ENCODE measurements around the gene PEX14.

PEX14 gene

DNA sequence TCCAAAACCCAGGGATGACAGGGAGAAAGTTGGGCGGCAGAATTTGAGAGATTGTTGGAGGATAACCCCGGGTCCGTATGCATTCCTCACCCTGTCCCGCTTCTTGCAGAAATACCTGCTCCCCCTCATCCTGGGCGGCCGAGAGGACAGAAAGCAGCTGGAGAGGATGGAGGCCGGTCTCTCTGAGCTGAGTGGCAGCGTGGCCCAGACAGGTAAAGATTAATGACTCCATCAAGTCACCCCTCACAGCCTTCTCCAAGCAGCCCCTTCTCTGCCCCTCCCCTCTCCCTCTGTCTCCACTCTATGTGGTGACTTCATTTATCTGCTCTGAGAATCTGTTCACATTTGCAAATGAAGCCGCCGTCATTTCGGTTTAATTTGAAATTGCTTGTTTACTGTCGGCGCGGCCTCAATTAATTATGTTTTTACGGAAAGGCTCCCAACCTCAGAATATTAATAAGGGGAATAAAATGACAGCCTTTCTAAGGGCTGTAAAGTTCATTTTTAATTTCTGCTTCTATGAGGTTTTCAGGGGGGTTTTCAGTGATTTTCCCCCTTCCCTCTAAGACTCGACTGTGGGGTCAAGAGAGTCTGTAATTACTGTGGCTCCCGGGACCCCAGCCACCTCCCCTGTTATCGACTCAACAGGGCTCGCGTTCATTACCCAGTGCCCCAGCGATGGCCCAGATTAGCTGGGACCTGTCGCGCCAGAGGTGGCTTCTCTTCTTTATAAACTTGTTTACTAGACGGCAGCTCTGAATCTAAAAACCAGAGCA is 148.3 kb downstream of the PEX14 start:
- DNase-seq = no peak

- DNase-seq = no peak
Measured at GRCh38 chr1:10623686-10624145, 149.0 kb downstream of the PEX14 start.

- DNase-seq = no peak
Measured at GRCh38 chr1:10624256-10625050, 149.7 kb downstream of the PEX14 start.

DNA sequence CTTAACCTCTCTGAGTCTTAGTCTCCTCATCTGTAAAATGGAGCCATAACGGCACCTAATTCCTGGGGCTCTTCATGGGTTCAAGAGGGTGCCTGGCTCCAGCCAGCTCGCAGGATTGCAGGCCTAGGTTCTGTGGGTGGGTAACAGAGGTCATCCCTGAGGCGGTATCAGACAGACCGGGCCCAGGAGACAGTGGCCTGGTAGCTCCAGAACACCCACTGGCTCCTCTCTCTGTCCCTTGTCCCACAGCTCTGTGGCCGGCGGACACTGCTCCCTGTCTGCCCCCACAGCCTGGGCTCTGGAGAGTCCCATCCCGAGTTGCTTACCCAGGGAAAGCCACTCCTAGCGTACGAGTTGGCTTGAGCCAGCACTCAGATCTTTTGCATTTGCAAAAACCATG is 150.3 kb downstream of the PEX14 start:
- DNase-seq = no peak

- no peak for DNase-seq
Measured at GRCh38 chr1:10625554-10625953, 150.8 kb downstream of the PEX14 start.

DNA sequence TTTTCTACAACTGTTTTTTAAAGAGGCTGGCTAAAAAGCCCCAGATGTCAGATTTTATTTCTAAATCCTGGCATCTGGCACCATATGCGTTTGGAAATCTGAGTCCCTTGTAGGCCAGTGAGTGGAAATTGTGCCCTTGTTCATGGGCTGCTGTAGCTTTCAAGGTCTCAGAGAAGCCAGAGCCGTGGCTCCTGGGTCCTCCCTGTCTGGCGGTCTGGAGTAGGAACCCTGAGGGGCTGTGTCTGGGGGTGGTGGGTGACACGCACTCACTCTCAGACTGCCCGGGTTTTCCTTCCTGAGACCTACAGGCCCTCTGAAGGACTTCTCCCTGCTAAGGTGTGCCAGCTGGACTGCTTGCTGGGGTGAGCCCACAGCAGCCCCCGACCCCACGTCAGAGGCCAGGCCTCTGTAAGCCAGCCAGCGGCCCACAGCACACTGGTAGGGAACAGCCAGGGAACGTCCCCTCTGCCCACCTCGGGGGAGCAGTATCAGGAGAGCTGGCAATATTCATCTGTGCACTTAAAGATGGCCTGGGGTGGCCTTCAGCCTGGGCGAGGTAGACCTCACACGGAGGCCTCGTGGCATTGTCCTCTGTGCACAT is 151.5 kb downstream of the PEX14 start:
- DNase-seq = no peak

DNA sequence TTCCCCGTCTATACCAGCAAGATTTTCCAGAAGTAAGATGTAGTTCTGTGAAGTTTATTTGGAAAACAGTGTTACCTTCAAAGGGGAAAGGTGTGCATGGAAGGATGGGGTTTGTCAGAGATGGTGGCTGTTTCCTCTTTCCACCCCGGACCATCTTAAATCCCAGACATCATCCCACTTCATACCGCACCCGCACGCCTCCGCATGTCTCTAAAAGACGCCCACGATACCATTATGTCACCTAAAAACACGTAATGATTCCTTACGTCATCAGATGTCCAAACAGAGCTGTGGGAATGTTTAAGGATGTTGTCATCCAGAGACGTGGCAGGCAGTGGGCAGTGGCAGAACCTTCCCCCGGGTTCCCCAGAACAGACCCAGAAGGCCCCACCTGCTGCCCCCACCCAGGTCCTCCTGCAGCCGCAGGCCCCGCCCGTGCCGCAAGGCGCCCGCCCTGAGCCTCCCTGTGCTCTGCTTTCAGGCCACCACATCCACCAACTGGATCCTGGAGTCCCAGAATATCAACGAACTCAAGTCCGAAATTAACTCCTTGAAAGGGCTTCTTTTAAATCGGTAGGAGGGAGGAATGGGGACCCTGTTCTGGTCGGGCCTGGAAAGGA is 152.2 kb downstream of the PEX14 start:
- no peak for DNase-seq

GRCh38 chr1:10628685-10629084 is 153.9 kb downstream of the PEX14 start:
- no peak for DNase-seq

- DNase-seq = no peak
Measured at GRCh38 chr1:10629091-10629815, 154.5 kb downstream of the PEX14 start.

GRCh38 chr1:10629816-10630571 is 155.2 kb downstream of the PEX14 start:
- no peak for DNase-seq

DNA sequence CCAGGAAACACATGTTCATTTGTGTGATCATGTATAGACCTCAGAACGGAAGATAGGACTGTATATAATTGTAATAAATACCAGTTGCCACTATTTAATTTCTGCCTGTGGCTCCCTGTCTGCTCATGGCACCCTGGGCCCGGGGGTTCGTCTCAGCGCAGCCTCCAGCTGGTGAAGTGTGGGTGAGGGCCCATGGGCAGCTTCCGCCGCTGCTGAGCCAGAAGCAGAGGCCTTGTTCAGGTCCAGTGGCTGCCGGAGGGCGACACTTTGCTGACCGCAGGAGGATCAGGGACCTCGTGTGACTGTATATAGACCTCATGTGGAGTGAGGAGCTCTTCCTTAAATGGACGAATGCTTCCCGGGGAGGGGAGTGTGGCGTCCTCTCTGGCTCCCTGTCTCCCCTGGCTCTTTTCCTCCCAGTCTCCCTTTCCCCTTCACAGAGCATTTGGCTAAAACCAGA is 155.9 kb downstream of the PEX14 start:
- no peak for DNase-seq

GRCh38 chr1:10631121-10631810 is 156.5 kb downstream of the PEX14 start:
- no peak for DNase-seq

GRCh38 chr1:10631811-10632593 is 157.3 kb downstream of the PEX14 start:
- DNase-seq = no peak

DNA sequence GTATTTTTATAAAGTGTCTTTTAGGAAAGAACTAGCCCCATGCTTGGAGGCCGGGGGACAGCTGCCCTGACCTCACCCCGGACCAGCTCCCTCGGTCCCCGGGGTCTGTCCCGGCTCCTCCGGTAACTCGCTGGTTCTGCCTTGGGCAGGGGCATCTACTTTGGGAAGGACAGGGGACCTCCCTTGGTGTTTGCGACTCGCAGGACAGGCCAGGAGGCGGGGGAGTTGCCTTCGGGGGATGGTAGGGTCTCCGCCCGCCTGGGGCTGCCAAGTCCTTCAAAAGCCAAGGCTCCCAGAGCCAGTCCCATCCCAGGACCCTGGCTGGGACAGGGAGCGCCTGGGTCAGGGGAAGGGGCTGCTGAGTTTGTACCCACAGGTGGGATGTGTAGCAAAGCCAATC is 157.9 kb downstream of the PEX14 start:
- DNase-seq = no peak

- no peak for DNase-seq
Measured at GRCh38 chr1:10633416-10633815, 158.7 kb downstream of the PEX14 start.

GRCh38 chr1:10634075-10634427 is 159.3 kb downstream of the PEX14 start:
- DNase-seq = no peak

- no peak for DNase-seq
Measured at GRCh38 chr1:10634428-10635084, 159.8 kb downstream of the PEX14 start.

GRCh38 chr1:10635085-10635896 is 160.5 kb downstream of the PEX14 start:
- DNase-seq = no peak

DNA sequence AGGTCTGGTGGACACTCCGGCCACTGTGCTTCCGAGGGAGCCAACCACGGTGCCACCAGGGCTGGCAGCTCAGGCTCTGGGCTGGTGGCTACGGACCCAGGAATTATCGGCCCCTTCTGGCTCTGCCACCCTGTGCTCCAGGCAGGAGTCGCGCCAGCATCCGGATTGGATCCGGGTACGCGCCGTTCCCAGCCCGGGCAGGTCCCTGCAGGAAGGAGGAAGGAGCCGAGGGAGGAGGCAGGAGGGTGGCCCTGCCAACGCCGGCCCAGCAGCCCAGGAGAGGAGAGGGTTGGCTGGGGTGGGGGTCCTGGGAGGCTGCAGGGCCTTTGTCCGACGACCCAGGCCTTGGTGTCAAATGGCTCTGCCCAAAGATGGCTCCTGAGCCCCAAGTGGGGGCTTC is 161.2 kb downstream of the PEX14 start:
- no peak for DNase-seq

Measured in stimulated activated naive CD4-positive, alpha-beta T cell (primary cell).